ENCODE measurements around the gene PACSIN1.

Gene PACSIN1

DNA sequence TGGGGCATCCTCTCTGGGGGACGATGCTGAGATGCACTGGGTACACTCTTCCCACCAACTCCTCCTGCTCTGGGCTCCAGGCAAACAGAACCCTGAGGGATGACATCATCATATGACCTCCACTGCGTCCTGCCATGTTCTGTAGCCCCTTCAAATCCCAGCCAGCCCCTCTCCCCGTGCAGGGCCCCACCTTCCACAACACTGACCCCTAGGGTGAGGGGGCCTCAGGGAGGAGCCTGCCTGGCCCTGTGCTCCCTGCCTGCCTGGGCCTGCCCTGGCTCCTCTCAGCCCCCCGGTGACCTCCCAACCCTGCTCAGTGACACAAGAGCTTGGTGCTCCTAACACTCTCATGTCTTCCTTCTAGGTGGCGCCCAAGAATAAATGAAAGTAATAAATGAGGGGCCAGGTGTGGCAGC is 99.9 kb downstream of the PACSIN1 start:
- no peak for DNase-seq

DNA sequence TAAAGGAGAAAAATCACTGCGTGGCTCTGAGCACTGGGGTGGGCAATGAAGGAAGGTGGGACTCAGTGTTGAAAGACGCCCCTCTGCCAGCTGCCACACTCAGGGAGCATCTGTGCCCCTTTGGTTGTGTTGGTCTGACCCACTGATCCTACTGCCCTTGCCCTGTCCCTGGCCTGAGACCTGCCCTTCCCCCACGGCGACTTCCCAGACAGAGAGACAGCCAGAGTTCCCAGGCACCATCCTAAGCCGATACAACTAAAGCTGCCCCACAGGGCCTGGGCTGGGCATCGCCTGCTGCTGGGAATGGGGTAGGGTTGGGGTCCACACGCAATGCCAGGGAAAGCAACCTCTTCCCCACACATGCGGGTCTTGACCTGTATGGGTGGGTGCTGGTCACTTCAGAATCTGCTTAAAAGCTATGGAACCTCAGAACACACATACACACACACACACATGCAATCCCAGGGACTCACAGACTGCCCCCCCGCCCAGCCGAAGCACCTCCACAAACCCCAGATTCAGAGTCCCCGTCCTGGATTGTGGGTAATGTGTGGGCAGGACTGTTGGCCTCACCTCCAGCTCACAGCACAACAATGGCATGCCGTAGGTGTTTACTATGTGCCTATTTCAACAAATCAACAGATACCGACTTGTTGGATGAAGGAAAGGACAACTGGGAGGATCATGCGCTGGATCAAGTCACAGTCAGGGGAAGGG is 101.1 kb downstream of the PACSIN1 start:
- no peak for DNase-seq

DNA sequence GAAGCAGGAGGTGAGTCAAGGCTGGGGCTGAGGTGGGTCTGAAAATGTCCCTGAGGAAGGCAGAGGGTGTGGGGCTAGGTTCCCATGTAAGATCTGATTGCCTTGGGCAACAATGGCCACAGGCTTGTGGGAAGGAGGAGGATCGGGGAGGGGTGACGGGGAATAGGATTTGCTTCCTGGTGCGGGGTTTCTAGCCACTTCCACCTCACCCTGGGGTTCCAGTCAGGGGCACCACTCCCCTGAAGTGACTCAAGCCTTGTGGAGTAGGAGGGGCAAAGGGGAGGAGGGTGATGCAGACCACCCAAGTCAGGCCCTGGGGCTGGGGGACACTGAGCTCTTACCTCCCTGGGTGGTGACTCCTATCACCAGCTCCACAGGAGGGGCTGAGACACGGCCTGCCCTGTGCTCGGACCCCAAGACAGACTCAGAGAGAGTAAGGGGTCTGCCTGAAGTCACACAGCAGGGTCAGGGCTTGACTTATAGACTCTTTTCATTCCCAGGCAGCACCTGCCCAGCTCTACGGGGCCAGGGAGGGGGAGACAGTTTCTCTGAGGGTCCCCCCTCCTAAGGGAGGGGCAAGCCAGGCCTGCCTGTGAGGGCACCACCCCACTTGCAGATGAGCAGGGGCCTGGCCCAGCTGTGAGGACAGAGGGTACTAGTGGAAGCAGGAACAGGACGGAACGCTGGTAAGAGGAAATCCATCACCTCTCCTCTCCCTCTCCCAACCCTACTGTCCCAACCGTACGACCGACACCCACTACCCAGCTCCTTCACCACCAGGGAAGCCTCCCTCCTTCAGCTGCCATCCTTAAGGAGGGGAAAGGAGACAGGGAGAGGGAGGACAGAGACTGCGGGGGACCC is 102.7 kb downstream of the PACSIN1 start:
- no peak for DNase-seq

DNA sequence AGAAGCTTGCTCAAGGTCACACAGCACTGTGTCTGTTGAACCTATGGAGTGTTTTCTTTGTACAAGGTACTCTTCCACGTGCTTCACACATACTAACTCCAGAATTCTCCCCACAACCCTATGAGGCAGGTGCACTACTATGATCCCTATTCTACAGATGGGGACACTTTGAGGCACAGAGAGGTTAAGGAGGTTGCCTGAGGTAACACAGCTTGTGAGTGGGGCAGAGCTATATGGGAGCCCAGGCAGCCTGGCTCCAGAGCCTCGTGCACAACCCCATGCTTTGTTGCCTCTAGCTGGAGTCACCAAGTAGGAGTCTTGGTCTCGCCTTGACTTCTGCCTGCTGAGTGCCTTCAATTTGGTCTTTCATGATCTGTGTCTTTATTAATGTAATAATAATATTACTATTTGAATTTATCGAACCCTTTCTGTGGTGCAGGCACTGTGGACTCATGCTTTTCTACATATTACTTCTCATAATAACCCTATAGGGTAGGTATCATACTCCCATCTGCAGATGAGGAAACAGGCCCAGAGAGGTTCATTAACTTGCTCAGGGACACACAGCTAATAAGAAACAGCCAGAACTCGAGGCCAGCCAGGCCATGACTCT is 103.6 kb downstream of the PACSIN1 start:
- no peak for DNase-seq

DNA sequence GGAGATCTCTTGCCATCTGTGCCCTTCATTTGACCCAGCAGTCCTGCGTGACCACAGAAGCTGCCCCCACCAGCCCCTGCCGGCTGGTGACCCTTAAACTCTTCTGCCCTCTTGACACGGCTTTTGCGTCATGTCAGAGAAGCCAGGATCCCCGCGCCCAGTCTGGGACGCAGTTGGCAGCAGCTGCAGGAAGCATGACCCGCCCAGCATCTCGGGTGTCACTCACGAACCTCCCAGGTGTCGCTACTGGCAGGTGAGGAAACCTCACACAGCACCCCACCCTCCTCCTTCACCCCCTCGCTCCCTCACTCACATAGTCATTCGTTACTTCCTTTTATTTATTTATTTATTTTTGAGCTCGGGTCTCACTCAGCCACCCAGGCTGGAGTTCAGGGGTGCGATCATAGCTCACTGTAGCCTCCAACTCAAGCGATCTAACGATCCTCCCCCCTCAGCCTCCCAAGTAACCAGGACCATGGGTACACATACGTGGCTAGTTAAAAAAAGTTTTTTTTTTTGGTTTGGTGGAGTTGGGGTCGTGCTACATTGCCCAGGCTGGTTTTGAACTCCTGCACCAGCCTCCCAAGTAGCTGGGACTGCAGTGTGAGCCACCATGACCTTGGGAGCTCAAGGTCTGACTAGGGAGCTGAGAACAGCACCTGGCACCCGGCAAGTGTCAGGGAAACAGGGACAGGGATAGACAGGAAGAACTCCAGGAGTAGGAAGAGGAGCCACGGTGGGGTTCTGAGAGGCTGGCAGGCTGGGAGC is 104.4 kb downstream of the PACSIN1 start:
- no peak for DNase-seq

DNA sequence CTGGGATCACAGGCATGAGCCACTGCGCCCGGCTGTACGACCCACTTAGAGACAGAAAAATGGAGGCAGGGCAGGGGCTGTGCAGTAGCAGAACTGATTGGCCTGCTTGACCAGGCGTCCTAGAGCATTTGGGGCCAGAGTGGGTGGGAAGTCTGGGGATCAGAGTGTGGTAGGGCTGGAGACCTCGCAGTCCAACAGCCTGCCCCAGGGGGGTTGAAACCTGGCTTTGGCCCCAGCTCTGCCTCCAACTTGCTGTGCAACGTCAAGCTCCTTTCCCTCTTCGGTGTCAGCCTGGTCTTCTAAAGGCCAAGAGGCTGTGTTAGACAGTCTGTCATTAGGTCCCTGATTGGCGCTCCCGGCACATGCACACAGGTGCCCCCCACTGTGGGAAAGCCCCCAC is 105.5 kb downstream of the PACSIN1 start:
- no peak for DNase-seq

DNA sequence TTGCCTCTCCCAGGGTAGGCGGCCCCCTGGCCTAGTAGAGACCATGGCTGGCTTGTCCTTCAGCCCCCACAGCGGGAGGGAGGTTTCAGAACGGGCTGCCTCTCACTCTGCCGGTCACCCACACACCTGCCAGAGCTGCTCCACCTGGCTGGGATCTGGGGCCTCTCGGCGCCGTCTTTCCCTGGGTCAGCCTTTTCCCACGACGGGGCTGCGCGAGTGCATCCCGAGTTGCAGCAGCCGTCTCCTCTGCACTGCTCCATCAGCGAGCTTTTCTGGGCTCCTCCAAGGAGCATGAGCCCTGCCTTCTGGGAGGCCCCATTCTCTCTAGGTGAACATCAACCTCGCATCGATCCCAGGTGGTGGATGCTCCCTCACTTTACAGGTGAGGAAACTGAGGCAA is 106.1 kb downstream of the PACSIN1 start:
- no peak for DNase-seq

DNA sequence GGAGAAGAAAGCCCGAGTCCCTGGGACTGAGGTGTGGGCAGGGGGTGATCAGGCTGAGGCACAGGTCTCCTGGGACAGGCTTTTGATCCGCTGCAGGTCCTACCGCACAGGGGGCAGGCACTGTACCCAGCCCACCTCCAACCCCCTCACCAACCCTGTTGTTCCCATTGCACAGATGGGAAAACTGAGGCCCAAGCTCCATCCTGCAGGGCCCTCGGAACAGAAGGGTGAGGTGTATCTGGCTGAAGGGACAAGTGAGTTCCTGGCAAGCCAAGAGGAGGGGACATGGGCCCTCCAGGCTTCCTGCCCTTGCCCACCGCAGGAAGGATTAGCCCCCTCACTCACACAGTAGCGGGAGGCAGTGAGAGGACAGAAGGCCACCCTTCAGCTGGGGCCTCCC is 106.7 kb downstream of the PACSIN1 start:
- DNase-seq: no peak

DNA sequence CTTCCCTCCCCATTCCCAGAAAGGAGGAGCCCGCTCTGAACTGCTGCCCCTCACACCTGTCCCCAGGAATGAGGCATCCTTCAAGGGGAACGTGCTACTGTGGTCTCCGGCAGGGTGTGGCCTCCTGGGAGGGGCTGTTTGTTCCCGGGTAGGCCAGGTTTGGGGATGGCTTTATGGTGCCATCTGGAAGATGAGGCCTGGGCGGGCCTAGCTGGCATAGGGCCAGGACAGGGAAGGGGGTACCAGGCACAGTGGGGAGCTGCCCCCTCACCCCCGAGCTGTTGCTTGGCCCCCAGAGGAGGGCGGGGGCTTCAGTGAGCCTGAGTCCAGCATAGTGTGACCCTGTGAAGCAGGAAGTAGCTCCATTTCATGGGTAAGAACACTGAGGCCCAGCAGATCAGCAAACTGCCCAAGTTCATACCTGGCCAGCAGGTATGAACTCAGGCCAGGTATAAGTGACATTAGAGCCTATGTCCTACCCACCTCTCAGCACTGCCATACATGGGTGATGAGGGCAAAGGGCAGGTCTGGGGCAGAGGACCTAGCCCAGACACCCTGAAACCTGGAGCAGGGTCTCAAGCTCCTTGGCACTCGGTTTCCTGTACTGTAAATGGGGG is 107.8 kb downstream of the PACSIN1 start:
- DNase-seq: no peak

DNA sequence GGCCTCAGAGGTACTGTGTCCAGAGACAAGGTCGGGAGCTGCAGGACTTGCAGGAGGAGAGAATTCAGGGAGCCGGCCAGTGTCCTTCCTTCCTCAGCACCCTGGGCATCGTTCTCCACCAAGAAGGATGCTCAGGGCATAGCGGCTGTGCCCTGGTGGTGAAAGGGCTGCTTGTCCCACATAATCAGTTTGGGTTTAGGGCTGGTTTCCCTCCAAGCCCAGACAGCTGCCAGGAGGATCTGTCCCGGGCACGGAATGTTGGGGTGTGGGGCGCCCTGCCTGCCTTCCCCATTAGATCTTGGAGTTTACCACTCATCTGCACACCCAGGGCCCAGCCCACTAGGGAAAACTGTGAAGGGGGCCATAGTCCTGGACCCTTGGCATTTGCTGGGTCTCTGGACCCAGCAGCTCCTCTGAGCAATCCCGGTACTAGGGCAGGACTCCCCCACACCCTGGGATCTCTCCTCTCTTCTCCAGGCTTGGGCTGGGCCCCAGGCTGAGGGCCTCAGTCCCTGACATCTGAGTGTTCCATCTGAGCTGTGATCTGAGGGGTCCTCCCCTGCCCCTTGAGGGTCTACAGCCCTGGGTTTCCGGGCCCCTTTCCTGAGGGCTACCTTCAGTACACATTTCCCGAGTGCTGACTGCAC is 108.9 kb downstream of the PACSIN1 start:
- DNase-seq: no peak

DNA sequence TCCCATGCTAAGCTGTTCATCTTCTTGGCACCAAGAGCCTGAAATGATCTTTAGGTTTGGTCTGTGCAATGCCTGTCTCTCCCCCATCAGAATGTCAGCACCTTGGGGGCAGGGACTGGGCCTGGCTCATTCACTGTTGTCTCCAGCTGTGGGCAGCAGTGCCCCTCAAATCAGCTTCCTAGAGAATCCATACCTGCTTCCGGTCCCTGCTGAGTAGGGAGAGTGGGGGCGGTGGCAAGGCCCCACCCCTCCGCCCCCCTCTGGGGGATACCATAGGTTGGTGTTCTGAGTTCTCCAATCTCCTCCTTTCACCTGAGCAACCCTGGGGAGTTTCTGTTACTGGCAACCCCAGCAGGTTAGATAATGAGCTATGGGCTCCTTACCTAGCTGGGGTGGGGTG is 109.5 kb downstream of the PACSIN1 start:
- no peak for DNase-seq

DNA sequence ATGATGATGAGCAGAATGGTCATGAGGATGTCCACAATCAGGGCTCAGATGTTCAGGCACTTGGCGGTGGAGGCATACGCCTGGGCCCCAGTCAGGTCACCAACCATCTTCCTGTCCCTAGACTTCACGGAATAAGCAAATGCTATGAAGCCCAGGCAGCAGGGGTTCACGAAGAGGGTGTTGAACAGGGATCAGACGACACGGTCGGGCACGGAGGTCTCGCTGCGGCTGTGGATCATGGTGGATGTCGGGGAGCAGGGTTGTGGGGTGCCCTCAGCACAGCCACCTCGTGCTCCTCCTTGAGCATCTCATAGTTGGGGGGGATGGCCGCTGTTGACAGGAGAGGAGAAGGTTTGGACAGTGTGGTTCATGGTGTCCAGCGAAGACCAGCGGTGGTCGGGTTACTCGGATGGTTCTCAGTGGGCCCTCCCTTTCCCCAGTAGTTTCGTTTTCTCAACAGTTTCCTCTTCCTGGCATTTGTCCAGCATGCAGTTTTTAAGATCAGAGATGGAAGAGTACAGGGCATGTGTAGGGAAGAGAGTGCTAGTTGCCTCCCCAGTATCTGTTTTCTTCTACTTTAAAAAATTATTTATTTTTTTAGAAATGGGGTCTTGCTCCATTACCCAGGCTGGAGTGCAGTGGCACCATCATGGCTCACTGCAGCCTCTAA is 110.5 kb downstream of the PACSIN1 start:
- DNase-seq: no peak

DNA sequence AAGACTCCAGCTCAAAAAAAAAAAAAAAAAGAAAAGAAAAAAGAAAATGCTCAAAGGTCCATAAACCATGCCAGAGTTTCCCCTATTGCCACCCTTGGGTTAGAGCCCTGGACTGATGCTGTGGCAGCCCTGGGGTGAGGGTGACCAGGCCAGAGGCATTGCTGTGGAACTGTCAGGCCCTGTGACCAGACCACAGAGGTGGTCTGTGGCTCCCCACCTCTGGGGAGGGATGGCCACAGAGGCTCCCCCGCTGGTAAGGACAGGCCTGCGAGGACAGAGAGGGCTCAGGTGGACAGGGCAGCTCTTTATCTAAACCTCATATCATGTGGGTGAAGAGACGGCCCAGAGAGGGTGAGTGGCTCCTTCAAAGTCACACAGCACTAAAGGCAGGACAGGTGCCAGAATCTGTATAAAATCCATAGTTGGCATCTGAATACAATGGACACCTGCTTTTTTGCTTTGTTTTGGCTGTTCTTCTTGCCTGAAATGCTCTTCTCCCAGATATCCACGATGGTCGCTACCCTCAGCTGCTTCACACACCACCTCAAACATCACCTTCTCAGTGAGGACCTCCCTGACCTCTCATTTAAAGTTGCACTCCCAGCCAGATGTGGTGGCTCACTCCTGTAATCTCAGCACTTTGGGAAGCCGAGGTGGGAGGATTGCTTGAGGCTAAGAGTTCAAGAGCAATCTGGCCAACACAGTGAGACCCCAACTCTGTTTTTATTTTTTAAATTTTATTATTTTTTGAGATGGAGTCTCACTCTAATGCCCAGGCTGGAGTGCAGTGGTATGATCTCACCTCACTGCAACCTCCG is 112.8 kb downstream of the PACSIN1 start:
- DNase-seq: no peak

DNA sequence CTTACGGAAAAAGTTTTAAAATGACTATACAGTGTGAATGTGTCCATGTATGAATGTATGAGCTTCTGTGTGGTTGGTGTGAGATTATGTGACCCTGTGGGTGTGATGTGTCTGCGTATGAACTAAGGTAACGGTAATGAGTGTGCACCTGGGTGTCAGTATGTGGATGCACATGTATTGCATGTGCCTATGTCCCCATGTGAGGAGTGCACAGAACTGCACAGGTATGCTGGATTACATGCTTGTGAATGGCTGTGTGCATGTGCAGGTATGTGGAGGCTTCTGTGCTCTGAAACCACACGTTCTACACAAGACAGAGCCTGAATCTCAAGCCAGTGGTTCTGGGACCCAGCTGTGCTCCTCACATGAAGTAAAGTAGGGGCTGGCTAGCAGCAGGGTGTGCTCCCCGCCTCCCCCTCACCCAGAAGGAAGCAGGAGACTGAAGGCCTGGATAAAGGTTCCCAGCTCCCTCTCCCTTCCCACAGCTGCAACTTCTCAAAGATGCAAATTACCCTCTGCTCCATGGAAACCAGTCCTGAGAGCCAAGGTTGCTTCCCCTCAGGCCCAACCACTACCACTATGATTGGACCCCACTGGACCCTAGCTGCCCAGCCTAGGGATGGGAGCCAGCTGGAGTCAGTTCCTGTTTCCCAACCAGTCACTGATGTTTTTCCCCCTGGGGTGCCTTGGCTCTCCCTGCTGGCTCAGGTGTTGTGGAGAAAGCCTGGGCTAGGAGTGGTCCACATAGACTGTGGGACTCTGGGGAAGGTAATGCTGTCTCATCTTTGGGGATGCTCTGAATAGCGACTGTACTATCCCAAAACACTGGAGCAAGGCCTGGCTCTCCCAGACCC is 115.1 kb downstream of the PACSIN1 start:
- DNase-seq: no peak

DNA sequence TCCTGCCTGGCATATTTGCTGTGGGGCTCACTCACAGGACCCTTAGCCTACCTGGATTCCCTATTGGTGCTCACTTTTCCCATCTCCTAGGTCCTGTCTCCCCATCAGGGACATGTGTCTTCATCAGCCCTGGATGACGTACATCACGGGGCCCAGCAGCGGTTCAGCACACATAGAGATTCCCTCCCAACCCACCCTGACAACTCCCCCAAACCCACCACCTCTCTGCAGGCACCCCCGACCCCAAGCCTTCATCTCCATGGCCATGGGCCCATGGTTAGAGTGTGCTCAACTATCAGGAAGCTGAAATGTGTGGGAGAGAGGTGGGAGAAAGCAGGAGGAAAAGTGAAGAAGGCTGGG is 115.7 kb downstream of the PACSIN1 start:
- DNase-seq: no peak

DNA sequence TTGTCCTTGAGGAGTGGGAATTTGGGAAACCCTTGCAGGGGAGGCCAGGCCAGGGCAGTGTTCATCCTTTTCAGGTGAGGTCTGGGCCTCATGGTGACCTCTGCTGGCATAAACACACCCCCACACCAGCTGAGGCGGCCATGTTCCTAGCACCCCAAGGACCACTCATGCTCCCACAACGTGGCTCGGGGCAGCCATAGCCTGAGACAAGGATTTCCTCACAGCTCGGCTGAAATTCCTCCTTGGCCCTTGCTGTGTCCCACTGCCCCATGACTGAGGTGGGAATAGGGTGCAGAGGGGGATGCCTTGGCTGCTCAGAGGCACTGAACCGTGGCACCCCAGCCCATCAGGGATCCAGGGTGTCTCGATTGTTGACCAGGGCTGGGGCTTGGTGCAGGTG is 117.6 kb downstream of the PACSIN1 start:
- no peak for DNase-seq

DNA sequence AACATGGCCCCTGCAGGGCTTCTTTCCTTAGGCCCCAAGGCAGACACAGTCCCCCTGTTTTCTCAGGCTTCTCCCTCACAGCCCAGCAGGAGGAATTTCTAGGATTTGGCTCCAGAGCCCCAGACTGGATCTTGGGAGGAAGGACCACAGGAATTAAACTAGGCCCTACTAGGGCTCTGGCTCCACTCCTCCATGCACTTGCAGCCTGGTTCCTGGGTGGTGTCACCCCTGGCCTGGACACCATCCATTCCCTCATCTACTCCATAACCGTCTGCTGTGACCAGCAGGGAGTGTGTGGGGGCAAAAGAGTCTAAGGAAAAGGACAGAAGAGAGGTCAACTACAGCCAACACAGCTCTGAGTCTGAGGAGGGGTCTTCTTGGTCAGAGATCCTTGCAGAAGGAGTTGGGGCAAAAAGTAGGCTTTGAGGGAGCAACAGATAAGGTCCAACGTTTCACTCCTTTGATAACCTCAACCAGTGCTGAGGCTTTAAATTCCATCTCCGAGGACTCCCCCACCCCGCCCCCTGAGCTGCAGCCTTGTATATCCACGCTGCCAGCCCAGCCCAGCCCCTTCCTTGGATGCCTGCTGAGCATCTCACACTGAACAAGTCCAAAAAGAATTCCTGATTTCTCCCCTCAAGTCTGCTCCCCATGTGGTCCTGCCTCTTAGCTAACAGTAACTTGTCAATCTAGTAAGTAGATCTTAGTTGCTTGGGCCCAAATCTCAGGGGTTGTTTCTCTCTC is 118.2 kb downstream of the PACSIN1 start:
- DNase-seq: no peak

DNA sequence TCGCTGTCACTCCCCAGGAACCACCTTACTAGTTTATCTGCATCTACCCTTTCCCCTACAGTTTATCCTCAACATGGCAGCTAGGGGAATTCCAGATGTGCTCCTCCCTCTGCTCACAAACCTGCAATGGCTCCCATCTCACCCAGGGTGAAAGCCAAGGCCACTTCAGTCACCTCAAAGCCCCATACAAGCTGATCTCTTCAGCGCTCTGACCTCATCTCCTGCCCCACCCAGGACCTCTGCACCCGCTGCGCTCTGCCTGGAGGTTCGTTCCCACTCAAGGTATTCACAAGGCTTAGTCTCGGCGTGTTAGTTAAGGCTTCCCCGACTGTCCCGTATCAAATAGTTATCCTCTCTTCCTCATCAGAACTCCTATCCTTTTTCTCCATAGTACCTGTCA is 118.8 kb downstream of the PACSIN1 start:
- DNase-seq: no peak

Measured in activated gamma-delta T cell (primary cell).